Activated CD4-positive, alpha-beta T cell treated with anti-CD3 and anti-CD28 coated beads, Interleukin-2, amount 10 ng/mL, durations not matched to agents 24 days and 14 days (primary cell): ENCODE measurements around the gene THEM5. TPM values are rescaled to one million over a fixed set of nuclear protein-coding genes. Genes with fewer than 3 reads are reported as not detected.

Experiments used
- DNase-seq: peaks from one replicate; pipeline ENCODE4 v3.0.0; 2022
- H3K27ac Mint-ChIP-seq: one replicate; pipeline ENCODE4 v1.8.0; 2022; ENCODE audit warnings: mild to moderate bottlenecking, mixed read lengths
- H3K27me3 Mint-ChIP-seq: one replicate; pipeline ENCODE4 v1.8.0; 2022; ENCODE audit warnings: mixed read lengths
- H3K36me3 Mint-ChIP-seq: one replicate; pipeline ENCODE4 v1.8.0; 2022; ENCODE audit warnings: low read depth, mild to moderate bottlenecking, mixed read lengths
- H3K4me1 Mint-ChIP-seq: one replicate; pipeline ENCODE4 v1.8.0; 2021; ENCODE audit warnings: mixed read lengths
- H3K4me3 Mint-ChIP-seq: one replicate; pipeline ENCODE4 v1.8.0; 2022; ENCODE audit warnings: mild to moderate bottlenecking, moderate library complexity, mixed read lengths
- H3K9me3 Mint-ChIP-seq: one replicate; pipeline ENCODE4 v1.8.0; 2021; ENCODE audit warnings: mixed read lengths
- intact Hi-C: fragments of 100-400 bp; cut with micrococcal nuclease; formaldehyde crosslinking; loops from one replicate; pipeline ENCODE4 v1.15.1; 2023
- total RNA-seq: library from RNA; stranded (reverse); gene quantifications from 2 replicates; pipeline ENCODE4 v1.2.3, GENCODE V29; 2022

THEM5 gene
- total RNA-seq, 1 donor from 2014 or later = not detected

GRCh38 chr1:151802372-151802771, 51.1 kb downstream of the THEM5 start:
- H3K27ac Mint-ChIP-seq = no peak overlapping the region
- H3K27me3 Mint-ChIP-seq = peaks cover 22% of the 10 kb centered on the region
- no peaks in the 10 kb centered on the region for H3K36me3 Mint-ChIP-seq
- H3K4me3 Mint-ChIP-seq = no peak overlapping the region
- H3K9me3 Mint-ChIP-seq = no peaks in the 10 kb centered on the region
- DNase-seq = no peak
- intact Hi-C loops = loop anchor here (5.0 kb wide), 1 partner anchor 60 kb away; no protein-coding TSS in a partner anchor
- peaks cover 3% of the 10 kb centered on the region for H3K4me1 Mint-ChIP-seq

- H3K27me3 Mint-ChIP-seq = peaks cover 22% of the 10 kb centered on the region
- intact Hi-C loops = loop anchor here (5.0 kb wide), 1 partner anchor 60 kb away; no protein-coding TSS in a partner anchor
- H3K4me1 Mint-ChIP-seq = peaks cover 3% of the 10 kb centered on the region
- no peaks in the 10 kb centered on the region for H3K9me3 Mint-ChIP-seq
- no peaks in the 10 kb centered on the region for H3K36me3 Mint-ChIP-seq
- no peak overlapping the region for H3K4me3 Mint-ChIP-seq
- H3K27ac Mint-ChIP-seq = no peak overlapping the region
- no peak for DNase-seq
These were observed 51.7 kb downstream of the THEM5 start for GRCh38 chr1:151801846-151802245.

- no peaks in the 10 kb centered on the region for H3K36me3 Mint-ChIP-seq
- no peaks in the 10 kb centered on the region for H3K9me3 Mint-ChIP-seq
- no peak for DNase-seq
- H3K27me3 Mint-ChIP-seq = peaks cover 21% of the 10 kb centered on the region
- H3K4me1 Mint-ChIP-seq = peaks cover 3% of the 10 kb centered on the region
- no peak overlapping the region for H3K27ac Mint-ChIP-seq
- intact Hi-C loops = loop anchor here (5.0 kb wide), 1 partner anchor 59 kb away; no protein-coding TSS in a partner anchor
- no peak overlapping the region for H3K4me3 Mint-ChIP-seq
These were observed 52.1 kb downstream of the THEM5 start for GRCh38 chr1:151801310-151801820.

GRCh38 chr1:151800830-151801229, 52.7 kb downstream of the THEM5 start:
- DNase-seq = no peak
- H3K27me3 Mint-ChIP-seq = peaks cover 20% of the 10 kb centered on the region
- no peak overlapping the region for H3K27ac Mint-ChIP-seq
- H3K4me1 Mint-ChIP-seq = peaks cover 3% of the 10 kb centered on the region
- no peaks in the 10 kb centered on the region for H3K36me3 Mint-ChIP-seq
- H3K9me3 Mint-ChIP-seq = no peaks in the 10 kb centered on the region
- H3K4me3 Mint-ChIP-seq = no peak overlapping the region
- intact Hi-C loops = loop anchor here (5.0 kb wide), 1 partner anchor 59 kb away; no protein-coding TSS in a partner anchor

GRCh38 chr1:151799179-151800022, 54.1 kb downstream of the THEM5 start:
- Mint-ChIP-seq H3K9me3 (no peaks in the 10 kb centered on the region), H3K4me3 (no peak overlapping the region), H3K4me1 (peaks cover 3% of the 10 kb centered on the region), H3K27me3 (peaks cover 18% of the 10 kb centered on the region), H3K27ac (no peak overlapping the region), H3K36me3 (peaks cover under 1% of the 10 kb centered on the region)
- intact Hi-C loops = loop anchor here (5.0 kb wide), 1 partner anchor 57 kb away; no protein-coding TSS in a partner anchor
- DNase-seq = no peak

GRCh38 chr1:151798571-151798970, 54.9 kb downstream of the THEM5 start:
- peaks cover 3% of the 10 kb centered on the region for H3K4me1 Mint-ChIP-seq
- peaks cover 16% of the 10 kb centered on the region for H3K27me3 Mint-ChIP-seq
- peaks cover 2% of the 10 kb centered on the region for H3K36me3 Mint-ChIP-seq
- H3K27ac Mint-ChIP-seq = no peak overlapping the region
- H3K4me3 Mint-ChIP-seq = no peak overlapping the region
- intact Hi-C loops = no loop called here
- H3K9me3 Mint-ChIP-seq = no peaks in the 10 kb centered on the region
- DNase-seq = no peak

Other genes starting within 250 kb of the THEM5 start
- 31.6 and 33.1 TPM in 2 replicates for gene SNX27, start 241.7 kb downstream of the THEM5 start, total RNA-seq
- gene CELF3, start 136.9 kb downstream of the THEM5 start, total RNA-seq = not detected in 2 replicates
- not detected in 2 replicates for gene RIIAD1, start 132.2 kb downstream of the THEM5 start, total RNA-seq
- gene MRPL9, start 90.2 kb downstream of the THEM5 start, total RNA-seq = 136 TPM in 2 replicates
- 12.7 and 13.3 TPM in 2 replicates for gene TDRKH, start 63.2 kb downstream of the THEM5 start, total RNA-seq
- gene LINGO4, start 48.3 kb downstream of the THEM5 start, total RNA-seq = not detected in 2 replicates
- 1.0 and 1.3 TPM in 2 replicates for gene RORC, start 21.9 kb downstream of the THEM5 start, total RNA-seq
- gene C2CD4D, start 13.9 kb downstream of the THEM5 start, total RNA-seq = 0.86 and 1.5 TPM in 2 replicates
- 26.9 and 30.6 TPM in 2 replicates for gene THEM4, start 55.8 kb upstream of the THEM5 start, total RNA-seq
- 103 and 107 TPM in 2 replicates for gene S100A10, start 140.1 kb upstream of the THEM5 start, total RNA-seq
- 218 TPM in 2 replicates for gene S100A11, start 183.3 kb upstream of the THEM5 start, total RNA-seq
- not detected in 2 replicates for gene TCHHL1, start 235.4 kb upstream of the THEM5 start, total RNA-seq